ENCODE measurements around the gene CYP4A22. TPM values are rescaled to one million over a fixed set of nuclear protein-coding genes. Genes with fewer than 3 reads are reported as not detected.

CYP4A22 gene
- total and polyA plus RNA-seq, 9 of the 15 experiments (the other 6 are each of a cell fraction or from before 2014, with no cell fraction given), result 0.07 TPM; not detected in 8

GRCh38 chr1:47192458-47193384 is 55.5 kb downstream of the CYP4A22 start:
- ChIA-PET POLR2A (interaction anchor here (0.6 to 5.7 kb wide), 16 partner anchors 9 to 142 kb away, joined by 3 to 65 read pairs (median 4); partner anchors contain the start of gene STIL), CTCF (ENCODE audit: low intra/inter-chr PET ratio) (interaction anchor here (0.8 to 3.9 kb wide), 4 partner anchors 45 to 231 kb away, joined by 3 to 44 read pairs (median 10); no protein-coding TSS in a partner anchor)
- Histone ChIP-seq H3K27ac (ENCODE audit: extremely low read depth, low read depth, low read length) (peak overlapping the region; percentile 2; the same call in 2 of the 3 replicates), H3K9ac (ENCODE audit: insufficient read depth in 1 of 2, low read depth in 2 of 2, low read length in 2 of 2) (peak overlapping the region; percentile 47 to 57; a peak in 2 of 4 replicates), H3K36me3 (ENCODE audit: control insufficient read depth, insufficient read depth, low read length) (no peaks in the 10 kb centered on the region), H3K4me2 (ENCODE audit: insufficient read depth, low read length) (peak overlapping the region; percentile 67), H3K9me3 (replicated peaks; ENCODE audit: control insufficient read depth, insufficient read depth, low read depth, low read length) (no peaks in the 10 kb centered on the region), H4K20me1 (replicated peaks; ENCODE audit: control insufficient read depth, insufficient read depth, low read length) (no peaks in the 10 kb centered on the region), H2AFZ (ENCODE audit: low read depth, low read length) (peak overlapping the region; percentile 95), H3K79me2 (ENCODE audit: control insufficient read depth, insufficient read depth, low read length) (no peaks in the 10 kb centered on the region), H3K4me3 (no peak overlapping the region), H3K9me1 (ENCODE audit: control insufficient read depth, insufficient read depth, low read length) (no peaks in the 10 kb centered on the region), H3K27me3 (ENCODE audit: control insufficient read depth in 2 of 2, insufficient read depth in 2 of 2, low read length in 2 of 2) (no peaks in the 10 kb centered on the region), H3K4me1 (replicated peaks in 1 of 2; ENCODE audit: control insufficient read depth in 2 of 2, insufficient read depth in 2 of 2, low read length in 2 of 2) (peaks cover 49 to 61% of the 10 kb centered on the region in 2 experiments)
- no TSS peak for BruUV-seq (replicated peaks)
- ATAC-seq (peak; percentile 88), FAIRE-seq (peak; percentile 99), DNase-seq (ENCODE audit: extremely low read depth in 1 of 4, low spot score in 3 of 4) (peak; percentile 88 to 95 (median 90))
- in situ Hi-C loops (cut with MboI) (loop anchor here (5.0 kb wide), 1 partner anchor 70 kb away; no protein-coding TSS in a partner anchor), intact Hi-C loops (cut with micrococcal nuclease) (loop anchor here (1.0 to 2.0 kb wide), 2 partner anchors 46 to 71 kb away; no protein-coding TSS in a partner anchor)
- 15% methylated on average over 10 of the region's 10 CpGs for WGBS (ENCODE audit: insufficient coverage, low coverage, missing lambda C conversion rate)
- TF ChIP-seq ZFP36 (IDR thresholded peaks at IDR 0.05; ENCODE audit: low read depth, low read length, partially characterized antibody), result peak; percentile 47
- no peak for TF ChIP-seq ZNF12 (CRISPR knock-in tag; IDR thresholded peaks at IDR 0.05)
- TF ChIP-seq XRCC5 (IDR thresholded peaks at IDR 0.05; ENCODE audit: low read depth, low read length), result peak; percentile 96
- TF ChIP-seq TEAD4 (IDR thresholded peaks at IDR 0.05; ENCODE audit: low read length), result peak; percentile 46; the same call in 1 of the 2 replicates
- TF ChIP-seq TEAD4 (CRISPR knock-in tag; IDR thresholded peaks at IDR 0.05; ENCODE audit: borderline replicate concordance), result no peak
- 0 out of 2 replicates have a peak, but pooled peaks have one; percentile 48 for TF ChIP-seq HDAC2 (IDR thresholded peaks at IDR 0.05)
- TF ChIP-seq POLR3G (IDR thresholded peaks at IDR 0.05; ENCODE audit: extremely low read depth, insufficient read length, insufficient replicate concordance), result no peak
- TF ChIP-seq, protein P1, sequence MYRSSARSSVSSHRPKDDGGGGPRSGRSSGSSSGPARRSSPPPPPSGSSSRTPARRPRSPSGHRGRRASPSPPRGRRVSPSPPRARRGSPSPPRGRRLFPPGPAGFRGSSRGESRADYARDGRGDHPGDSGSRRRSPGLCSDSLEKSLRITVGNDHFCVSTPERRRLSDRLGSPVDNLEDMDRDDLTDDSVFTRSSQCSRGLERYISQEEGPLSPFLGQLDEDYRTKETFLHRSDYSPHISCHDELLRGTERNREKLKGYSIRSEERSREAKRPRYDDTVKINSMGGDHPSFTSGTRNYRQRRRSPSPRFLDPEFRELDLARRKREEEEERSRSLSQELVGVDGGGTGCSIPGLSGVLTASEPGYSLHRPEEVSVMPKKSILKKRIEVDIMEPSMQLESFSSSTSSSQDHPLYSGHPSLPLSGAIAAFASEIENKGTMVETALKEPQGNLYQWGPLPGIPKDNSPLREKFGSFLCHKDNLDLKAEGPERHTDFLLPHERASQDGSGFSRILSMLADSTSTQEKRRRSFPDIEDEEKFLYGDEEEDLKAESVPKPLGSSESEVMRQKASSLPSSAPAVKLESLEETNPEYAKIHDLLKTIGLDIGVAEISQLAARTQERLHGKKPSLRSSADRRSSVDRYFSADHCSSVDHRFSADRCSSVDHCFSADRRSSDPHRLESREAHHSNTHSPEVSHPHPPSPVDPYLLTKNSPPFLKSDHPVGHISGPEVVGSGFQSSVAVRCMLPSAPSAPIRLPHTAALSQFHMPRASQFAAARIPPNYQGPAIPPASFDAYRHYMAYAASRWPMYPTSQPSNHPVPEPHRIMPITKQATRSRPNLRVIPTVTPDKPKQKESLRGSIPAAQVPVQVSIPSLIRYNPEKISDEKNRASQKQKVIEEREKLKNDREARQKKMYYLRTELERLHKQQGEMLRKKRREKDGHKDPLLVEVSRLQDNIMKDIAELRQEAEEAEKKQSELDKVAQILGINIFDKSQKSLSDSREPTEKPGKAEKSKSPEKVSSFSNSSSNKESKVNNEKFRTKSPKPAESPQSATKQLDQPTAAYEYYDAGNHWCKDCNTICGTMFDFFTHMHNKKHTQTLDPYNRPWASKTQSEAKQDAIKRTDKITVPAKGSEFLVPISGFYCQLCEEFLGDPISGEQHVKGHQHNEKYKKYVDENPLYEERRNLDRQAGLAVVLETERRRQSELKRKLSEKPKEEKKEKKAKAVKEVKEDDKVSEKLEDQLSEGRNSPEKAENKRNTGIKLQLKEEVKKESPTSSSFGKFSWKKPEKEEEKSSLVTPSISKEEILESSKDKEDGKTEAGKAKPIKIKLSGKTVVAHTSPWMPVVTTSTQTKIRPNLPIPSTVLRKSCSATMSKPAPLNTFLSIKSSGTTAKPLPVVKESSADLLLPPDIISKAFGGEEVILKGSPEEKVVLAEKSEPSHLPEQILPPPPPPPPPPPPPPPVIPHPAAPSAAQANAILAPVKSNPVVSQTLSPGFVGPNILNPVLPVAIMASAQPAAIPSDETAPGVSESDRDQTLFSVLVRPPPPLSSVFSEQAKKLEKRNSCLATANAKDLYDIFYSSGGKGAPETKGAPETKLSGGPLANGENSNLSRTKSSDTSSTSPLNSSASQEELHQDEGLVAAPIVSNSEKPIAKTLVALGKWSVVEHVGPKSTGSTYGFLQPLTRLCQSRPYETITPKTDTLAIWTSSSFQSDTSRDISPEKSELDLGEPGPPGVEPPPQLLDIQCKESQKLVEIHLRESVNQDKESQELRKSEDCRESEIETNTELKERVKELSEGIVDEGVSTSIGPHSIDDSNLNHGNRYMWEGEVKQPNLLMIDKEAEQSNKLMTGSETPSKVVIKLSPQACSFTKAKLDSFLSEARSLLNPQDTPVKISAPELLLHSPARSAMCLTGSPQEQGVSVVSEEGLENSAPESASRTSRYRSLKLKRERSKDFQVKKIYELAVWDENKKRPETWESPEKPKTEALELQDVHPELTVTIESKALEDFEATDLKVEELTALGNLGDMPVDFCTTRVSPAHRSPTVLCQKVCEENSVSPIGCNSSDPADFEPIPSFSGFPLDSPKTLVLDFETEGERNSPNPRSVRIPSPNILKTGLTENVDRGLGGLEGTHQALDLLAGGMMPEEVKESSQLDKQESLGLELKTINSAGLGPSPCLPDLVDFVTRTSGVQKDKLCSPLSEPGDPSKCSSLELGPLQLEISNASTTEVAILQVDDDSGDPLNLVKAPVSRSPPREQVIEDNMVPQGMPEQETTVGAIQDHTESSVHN (IDR thresholded peaks at IDR 0.05; ENCODE audit: borderline replicate concordance in 1 of 2, low read depth in 1 of 2), result no peak
- TF ChIP-seq HDAC1 (IDR thresholded peaks at IDR 0.05), result peak in 1 of 2 experiments; percentile 37; a peak in 1 of 4 replicates
- peak; percentile 16; the same call in 1 of the 2 replicates for TF ChIP-seq CXXC5 (CRISPR knock-in tag; IDR thresholded peaks at IDR 0.05)

Measured in K562 (cell line).